Activated CD4-positive, alpha-beta T cell treated with anti-CD3 and anti-CD28 coated beads for 48 hours (primary cell): Measurements from ENCODE around the gene CPLX1.

ENCODE experiments used
- DNase-seq: peaks from one replicate; pipeline ENCODE4 v3.0.0-alpha.2; 2020

Gene CPLX1

DNA sequence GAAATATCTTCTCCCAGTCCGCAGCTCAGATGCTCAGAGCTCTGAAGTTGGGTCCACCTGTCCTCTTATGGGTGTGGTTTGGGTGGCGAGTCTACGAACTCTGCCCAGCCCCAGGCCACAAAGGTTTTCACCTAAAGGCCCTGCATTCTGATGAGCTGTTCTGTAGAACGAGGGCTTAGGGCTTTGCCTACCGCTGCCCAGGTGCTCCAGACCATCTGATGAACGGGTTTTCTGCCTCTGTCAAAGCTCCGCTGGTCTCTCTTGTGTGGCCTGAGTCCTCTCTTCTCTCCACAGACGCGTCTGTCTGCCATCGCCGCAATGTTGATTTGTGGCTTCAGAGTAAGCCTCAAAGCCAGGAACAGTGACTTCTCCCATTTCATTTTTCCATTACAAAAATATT lies 28.4 kb upstream of the CPLX1 start:
- DNase-seq = no peak

DNA sequence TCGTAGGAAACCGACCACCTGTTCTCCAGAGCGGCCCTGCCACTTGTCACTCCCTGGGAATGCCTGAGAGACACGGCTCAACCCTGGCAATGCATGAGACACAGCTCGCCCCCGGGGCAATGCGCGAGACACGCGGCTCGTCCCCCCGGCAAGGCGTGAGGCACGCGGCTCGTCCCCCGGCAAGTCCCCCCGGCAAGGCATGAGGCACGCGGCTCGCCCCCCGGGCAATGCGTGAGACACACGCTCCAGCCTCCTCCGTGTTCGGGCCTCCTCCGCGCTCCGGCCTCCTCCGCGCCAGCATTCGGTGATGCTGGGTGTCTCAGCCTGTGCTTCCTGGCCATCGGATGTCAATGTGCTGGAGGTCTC lies 27.5 kb upstream of the CPLX1 start:
- no peak for DNase-seq

DNA sequence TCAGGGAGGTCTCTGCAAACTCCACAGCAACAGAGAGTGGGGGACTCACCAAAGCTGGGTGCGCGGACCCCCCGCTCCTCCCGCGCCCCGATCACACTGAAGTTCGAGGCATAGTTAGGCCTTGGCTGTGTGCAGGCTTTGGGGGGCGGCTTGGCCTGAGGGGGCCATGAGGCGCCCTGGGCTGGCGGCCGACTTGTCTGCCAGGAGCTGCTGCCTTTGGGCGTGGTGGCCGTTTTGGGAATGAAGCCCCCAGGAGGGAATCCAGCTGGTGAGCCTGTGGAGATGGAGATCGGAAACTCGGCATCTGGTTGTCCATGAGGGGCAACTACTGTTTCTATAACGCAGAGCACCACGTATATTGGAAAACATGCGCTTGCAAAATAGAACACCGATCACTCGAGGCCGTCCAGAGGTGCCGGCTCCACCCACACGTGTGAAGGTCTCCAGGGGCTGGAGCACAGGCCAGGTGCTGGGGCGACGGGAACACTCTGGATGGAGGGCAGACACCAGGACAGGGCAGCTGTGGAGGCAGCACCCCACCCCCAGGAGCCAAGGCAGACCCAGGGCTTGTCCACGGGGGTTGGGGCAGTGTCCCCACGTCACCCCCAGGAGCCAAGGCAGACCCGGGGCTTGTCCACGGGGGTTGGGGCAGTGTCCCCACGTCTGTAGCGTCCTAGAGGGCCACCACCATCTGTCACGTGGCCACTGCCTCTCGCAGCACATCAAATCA lies 25.9 kb upstream of the CPLX1 start:
- no peak for DNase-seq

GRCh38 chr4:850323-850945 lies 24.5 kb upstream of the CPLX1 start:
- no peak for DNase-seq

- DNase-seq = no peak
Measured at GRCh38 chr4:849478-850175, 23.7 kb upstream of the CPLX1 start.

GRCh38 chr4:848803-849477 lies 23.0 kb upstream of the CPLX1 start:
- DNase-seq = no peak

DNA sequence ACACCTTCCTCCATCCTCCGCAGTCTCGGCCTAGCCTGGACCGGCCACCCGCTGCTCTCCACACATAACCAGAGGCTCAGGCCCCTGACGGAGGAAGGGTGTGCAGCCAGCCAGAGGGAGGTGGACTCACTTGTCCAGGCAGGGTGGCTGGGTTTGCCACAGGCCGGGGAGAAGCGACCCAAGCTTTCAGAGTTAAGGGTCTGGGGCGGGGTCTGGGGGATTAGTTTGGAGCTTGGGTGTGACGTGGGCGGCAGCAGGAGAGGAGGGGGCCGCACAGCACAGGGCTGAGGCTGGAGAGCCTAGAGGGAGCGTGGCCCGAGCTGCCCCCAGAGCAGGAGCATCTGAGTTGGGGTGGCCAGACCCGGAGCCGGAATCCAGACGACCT lies 22.4 kb upstream of the CPLX1 start:
- DNase-seq = no peak

DNA sequence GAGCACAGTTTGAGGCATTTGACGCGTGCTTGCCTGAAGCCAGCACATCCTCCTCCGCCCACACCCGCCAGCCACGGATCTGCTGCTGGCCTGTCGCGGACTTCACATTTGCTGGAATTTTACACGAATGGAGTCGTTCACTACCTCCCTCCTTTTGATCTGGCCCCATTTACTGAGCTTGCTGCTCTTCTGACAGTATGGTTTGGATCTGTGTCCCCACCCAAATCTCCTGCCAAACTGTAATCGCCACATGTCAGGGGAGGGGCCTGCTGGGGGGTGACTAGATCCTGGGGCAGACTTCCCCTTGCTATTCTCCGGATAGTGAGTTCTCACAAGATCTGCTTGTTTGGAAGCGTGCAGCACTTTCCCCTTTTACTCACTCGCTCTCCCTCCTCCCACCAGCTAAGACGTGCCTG lies 19.9 kb upstream of the CPLX1 start:
- DNase-seq = no peak

DNA sequence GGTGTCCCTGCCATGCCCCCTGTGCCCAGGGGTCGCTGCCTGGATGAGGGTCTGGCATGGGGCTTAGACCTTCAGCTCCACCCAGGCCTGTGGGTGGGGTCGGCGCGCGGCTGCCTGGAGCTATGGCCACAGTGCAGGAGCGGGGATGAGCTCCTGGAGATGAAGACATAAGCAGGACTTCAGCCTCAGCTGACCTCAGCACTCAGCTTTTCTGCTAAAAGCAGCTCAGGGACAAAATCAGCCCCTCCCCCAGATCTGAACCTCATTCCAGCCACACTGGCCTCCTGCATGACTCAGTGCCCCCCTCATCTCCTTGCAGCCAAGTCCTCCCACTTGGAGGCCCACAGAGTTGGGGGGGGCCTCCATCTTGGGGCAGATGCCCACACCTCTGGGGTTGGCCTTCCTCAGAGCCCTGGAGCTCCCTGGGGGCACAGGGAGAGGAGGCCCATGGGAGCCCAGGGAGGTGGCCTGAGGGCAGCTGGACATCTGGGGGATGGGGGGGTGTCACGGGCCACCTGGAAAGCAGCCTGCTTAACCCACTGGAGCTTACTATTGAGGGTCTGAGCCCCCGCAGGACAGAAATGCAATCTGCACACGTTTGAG lies 19.4 kb upstream of the CPLX1 start:
- no peak for DNase-seq

DNA sequence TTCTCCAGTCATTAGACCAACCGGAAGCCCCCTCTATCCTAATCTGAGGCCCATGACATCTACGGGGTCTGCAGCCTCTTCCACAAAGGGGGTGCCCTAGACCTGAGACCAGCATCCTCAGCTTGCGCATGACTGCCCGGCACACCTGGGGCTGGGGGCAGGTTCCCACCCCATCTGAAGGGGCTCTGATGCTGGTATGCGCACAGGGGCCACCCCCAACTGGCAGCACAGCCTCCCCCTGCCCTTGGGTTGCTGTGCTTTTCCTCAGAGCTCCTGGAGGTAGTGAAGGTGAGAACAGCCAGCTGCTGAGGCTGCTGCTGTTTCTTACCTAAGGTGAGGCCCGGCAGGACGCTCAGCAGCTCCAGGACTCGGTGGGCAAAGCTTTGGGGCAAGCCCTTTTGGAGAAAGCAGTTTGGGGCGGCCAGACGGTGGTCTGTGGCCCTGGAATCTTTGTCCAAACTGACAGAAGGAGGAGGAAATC lies 18.9 kb upstream of the CPLX1 start:
- DNase-seq = no peak

- no peak for DNase-seq
Measured at GRCh38 chr4:839675-840443, 13.9 kb upstream of the CPLX1 start.

GRCh38 chr4:837772-838171 lies 11.8 kb upstream of the CPLX1 start:
- DNase-seq = no peak

GRCh38 chr4:836750-837301 lies 10.9 kb upstream of the CPLX1 start:
- DNase-seq = no peak

- DNase-seq = no peak
Measured at GRCh38 chr4:836003-836511, 10.1 kb upstream of the CPLX1 start.

DNA sequence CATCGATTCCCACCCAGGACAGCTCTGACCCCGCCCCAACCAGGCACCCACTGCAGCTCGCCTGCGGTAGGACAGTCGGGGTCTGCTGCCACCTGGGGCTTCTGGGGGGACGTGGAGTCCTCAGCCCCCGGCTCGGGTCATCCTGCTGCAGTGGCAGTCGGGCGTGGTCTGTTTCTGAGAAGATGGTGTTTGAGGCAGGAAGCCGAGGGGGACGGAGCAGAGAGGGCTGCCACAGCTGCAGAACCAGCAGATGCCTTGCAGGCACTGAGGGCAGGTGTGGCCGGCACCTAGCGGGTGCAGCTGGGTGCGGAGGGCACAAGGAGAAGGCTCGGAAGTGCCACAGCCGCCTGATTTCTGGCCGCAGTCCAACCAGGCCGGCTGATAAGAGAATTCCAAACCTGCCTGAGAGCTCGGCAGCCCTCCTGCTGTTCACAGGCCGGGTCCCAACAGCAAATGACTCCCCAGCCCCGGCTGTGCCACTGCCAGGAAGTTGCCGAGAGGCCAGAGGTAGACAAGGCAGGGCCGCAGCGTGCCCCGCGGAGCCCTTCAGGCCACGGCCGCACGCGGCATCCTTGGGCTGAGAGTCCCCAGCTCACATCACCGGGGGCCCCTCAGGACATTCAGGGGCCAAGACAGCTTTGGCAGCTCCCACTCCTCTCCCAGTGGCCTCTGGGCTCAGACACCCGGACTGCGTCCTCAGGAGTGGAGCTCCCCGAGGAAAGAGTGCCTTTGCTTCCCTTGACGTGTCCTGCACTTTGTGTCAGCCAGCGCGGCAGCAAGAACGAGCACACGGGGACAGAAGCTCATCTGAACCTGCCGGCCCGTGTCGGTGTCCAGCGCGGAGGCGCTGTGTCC lies 9.4 kb upstream of the CPLX1 start:
- DNase-seq = no peak

DNA sequence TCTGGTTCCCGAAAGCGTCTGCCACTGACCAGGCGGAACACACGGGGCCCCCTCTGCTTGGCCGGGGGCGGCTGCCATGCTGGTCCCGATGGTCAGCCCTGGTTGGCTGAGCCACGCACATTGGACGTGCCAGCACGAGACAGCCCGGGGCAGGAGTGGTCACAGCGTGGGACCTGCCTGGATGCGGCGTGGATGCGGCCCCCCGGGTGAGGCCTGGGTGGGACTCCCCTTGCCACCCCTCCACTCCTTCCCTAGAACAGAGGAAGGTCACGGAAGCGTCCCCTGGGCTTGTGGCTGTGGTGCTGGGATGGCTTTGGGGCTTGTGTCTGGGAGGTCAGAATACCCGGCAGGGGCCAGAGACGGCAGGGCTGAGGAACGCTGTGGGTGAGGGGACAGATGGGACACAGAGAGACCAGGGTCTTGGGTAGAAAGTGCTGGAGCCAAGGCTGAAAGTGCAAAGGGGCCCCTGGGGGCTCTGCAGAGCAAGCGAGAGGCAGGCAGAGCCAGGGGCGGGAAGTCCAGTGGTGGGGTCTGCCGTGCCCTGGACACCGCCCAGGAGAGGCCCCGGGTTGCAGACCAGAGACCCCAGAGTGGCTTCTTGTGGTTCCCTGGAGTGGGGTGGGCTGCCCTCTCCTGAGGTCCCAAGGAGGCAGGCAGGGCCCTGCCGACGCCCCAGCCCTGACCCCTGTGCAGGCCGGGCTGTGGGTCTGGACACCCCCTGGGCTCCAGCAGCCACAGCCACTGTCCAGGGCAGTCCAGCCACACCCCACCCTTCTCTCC lies 8.6 kb upstream of the CPLX1 start:
- no peak for DNase-seq

GRCh38 chr4:833731-834367 lies 7.9 kb upstream of the CPLX1 start:
- no peak for DNase-seq

GRCh38 chr4:833156-833555 lies 7.2 kb upstream of the CPLX1 start:
- DNase-seq = peak; percentile 28

- no peak for DNase-seq
Measured at GRCh38 chr4:832536-832935, 6.6 kb upstream of the CPLX1 start.

- no peak for DNase-seq
Measured at GRCh38 chr4:832108-832507, 6.2 kb upstream of the CPLX1 start.
